HepG2 (cell line): ENCODE results near the gene HYDIN. TPM values are rescaled to one million over a fixed set of nuclear protein-coding genes. Genes with fewer than 3 reads are reported as not detected.

Experiments used
- ASH2L ChIP-seq: fragments of 300-600, 200-600 bp; sonication (generic); IDR thresholded peaks from 2 replicates; pipeline ENCODE4 v1.7.0; 2017; ENCODE audit warnings: low read depth, mild to moderate bottlenecking, moderate library complexity, mixed read lengths, low read length; ENCODE audit not compliant: insufficient read length
- CBX5 ChIP-seq: sonication (generic); formaldehyde crosslinking; IDR thresholded peaks from 2 replicates; pipeline ENCODE4 v1.4.0; 2020; ENCODE audit warnings: missing genetic modification reagents, borderline replicate concordance
- CENPT ChIP-seq: sonication (generic); formaldehyde crosslinking; IDR thresholded peaks from 2 replicates; pipeline ENCODE4 v1.8.0; 2022; ENCODE audit warnings: low read depth, mild to moderate bottlenecking, moderate library complexity, missing genetic modification reagents
- CREM ChIP-seq, 2 experiments: sonication (generic) in 1 of 2; formaldehyde crosslinking in 1 of 2; IDR thresholded peaks; 2 replicates each; pipeline versions ENCODE4 v1.4.0 to v1.6.1; 2016 to 2020; ENCODE audit warnings: antibody characterized with exemption in 1 of 2, mild to moderate bottlenecking in 1 of 2, missing genetic modification reagents in 1 of 2
- FIP1L1 ChIP-seq: fragments of 200-400 bp; formaldehyde crosslinking; IDR thresholded peaks from 2 replicates; pipeline ENCODE4 v1.6.1; 2018; ENCODE audit warnings: low read depth, mild to moderate bottlenecking, low read length, moderate library complexity, borderline replicate concordance; ENCODE audit not compliant: insufficient read depth
- HDAC1 ChIP-seq: sonication (generic); formaldehyde crosslinking; IDR thresholded peaks from 2 replicates; pipeline ENCODE4 v1.5.1; 2020; ENCODE audit warnings: mild to moderate bottlenecking, missing genetic modification reagents
- HES4 ChIP-seq: sonication (generic); formaldehyde crosslinking; IDR thresholded peaks from 2 replicates; pipeline ENCODE4 v1.9.0; 2021; ENCODE audit warnings: mild to moderate bottlenecking, missing genetic modification reagents, borderline replicate concordance
- KDM4B ChIP-seq: sonication (generic); formaldehyde crosslinking; IDR thresholded peaks from 2 replicates; pipeline ENCODE4 v1.4.0; 2020; ENCODE audit warnings: missing genetic modification reagents
- MTA1 ChIP-seq: sonication (generic); formaldehyde crosslinking; IDR thresholded peaks from 2 replicates; pipeline ENCODE4 v1.4.0; 2020; ENCODE audit warnings: missing genetic modification reagents, mild to moderate bottlenecking, borderline replicate concordance
- NCOA1 ChIP-seq: sonication (generic); formaldehyde crosslinking; IDR thresholded peaks from 2 replicates; pipeline ENCODE4 v1.9.0; 2021; ENCODE audit warnings: missing genetic modification reagents
- NFYB ChIP-seq: sonication (generic); formaldehyde crosslinking; IDR thresholded peaks from 2 replicates; pipeline ENCODE4 v1.4.0; 2020; ENCODE audit warnings: missing genetic modification reagents
- NR2F2 ChIP-seq: IDR thresholded peaks from 2 replicates; pipeline ENCODE4 v1.6.1; 2012; ENCODE audit warnings: low read depth, inconsistent platforms, borderline replicate concordance
- POGZ ChIP-seq: sonication (generic); formaldehyde crosslinking; IDR thresholded peaks from 2 replicates; pipeline ENCODE4 v1.4.0; 2020; ENCODE audit warnings: mild to moderate bottlenecking, missing genetic modification reagents
- PTBP1 ChIP-seq: fragments of 200-400 bp; formaldehyde crosslinking; IDR thresholded peaks from 2 replicates; pipeline ENCODE4 v1.6.1; 2018; ENCODE audit warnings: low read length, low read depth; ENCODE audit not compliant: poor library complexity, severe bottlenecking
- RBFOX2 ChIP-seq: fragments of 200-400 bp; formaldehyde crosslinking; IDR thresholded peaks from 2 replicates; pipeline ENCODE4 v1.6.1; 2017; ENCODE audit warnings: low read depth, mild to moderate bottlenecking, low read length
- RFX1 ChIP-seq: fragments of 450-650 bp; IDR thresholded peaks from 2 replicates; pipeline ENCODE4 v1.6.1; 2017
- SAP130 ChIP-seq: IDR thresholded peaks from 2 replicates; pipeline ENCODE4 v1.6.1; 2016; ENCODE audit warnings: low read depth
- SNRNP70 ChIP-seq: fragments of 200-400 bp; formaldehyde crosslinking; IDR thresholded peaks from 2 replicates; pipeline ENCODE4 v1.6.1; 2017; ENCODE audit warnings: mild to moderate bottlenecking, low read depth, low read length, moderate library complexity
- TCF7L2 ChIP-seq: IDR thresholded peaks from 2 replicates; pipeline ENCODE4 v1.6.1; 2011; ENCODE audit warnings: mild to moderate bottlenecking, low read depth, low read length, moderate library complexity
- ZFP36L1 ChIP-seq: sonication (generic); formaldehyde crosslinking; IDR thresholded peaks from 2 replicates; pipeline ENCODE4 v1.8.0; 2022; ENCODE audit warnings: mild to moderate bottlenecking, missing genetic modification reagents, moderate library complexity
- ZFP36L2 ChIP-seq: sonication (generic); formaldehyde crosslinking; IDR thresholded peaks from 2 replicates; pipeline ENCODE4 v1.4.0; 2020; ENCODE audit warnings: missing genetic modification reagents
- ZMYM2 ChIP-seq: sonication (generic); formaldehyde crosslinking; IDR thresholded peaks from 2 replicates; pipeline ENCODE4 v1.8.0; 2022; ENCODE audit warnings: mild to moderate bottlenecking, missing genetic modification reagents
- ZNF24 ChIP-seq: fragments of 450-650 bp; IDR thresholded peaks from 2 replicates; pipeline ENCODE4 v1.6.1; 2017; ENCODE audit warnings: antibody characterized with exemption, mild to moderate bottlenecking
- ZNF350 ChIP-seq: sonication (generic); formaldehyde crosslinking; IDR thresholded peaks from 2 replicates; pipeline ENCODE4 v1.4.0; 2020; ENCODE audit warnings: mild to moderate bottlenecking, low read depth, missing genetic modification reagents, borderline replicate concordance
- ZNF430 ChIP-seq: sonication (generic); formaldehyde crosslinking; IDR thresholded peaks from 2 replicates; pipeline ENCODE4 v1.9.0; 2021; ENCODE audit warnings: mild to moderate bottlenecking, missing genetic modification reagents
- ZNF549 ChIP-seq: sonication (generic); formaldehyde crosslinking; IDR thresholded peaks from 2 replicates; pipeline ENCODE4 v1.5.0; 2020; ENCODE audit warnings: missing genetic modification reagents
- ZNF781 ChIP-seq: sonication (generic); formaldehyde crosslinking; IDR thresholded peaks from 2 replicates; pipeline ENCODE4 v1.5.1; 2020; ENCODE audit warnings: borderline replicate concordance, mild to moderate bottlenecking, missing genetic modification reagents; ENCODE audit errors: not compliant biosample characterization
- polyA plus RNA-seq, 8 experiments: library from polyadenylated mRNA; depleted of rRNA in 3 of 8; stranded (reverse) in 7 of 8; unstranded in 1 of 8; fragments of >200 nt; fragmentation: Illumina TruSeq in 4 of 8; extraction: Trizol in 4 of 8; gene quantifications; 2 replicates each; pipeline versions ENCODE4 v1.2.1 to v1.2.3, GENCODE V29; 2011 to 2016; ENCODE audit warnings: low read depth in 4 of 8, missing spikeins in 1 of 8, mixed read lengths in 1 of 8; ENCODE audit not compliant: insufficient read depth in 1 of 8
- total RNA-seq, 5 experiments: library from RNA; depleted of rRNA; stranded (reverse); fragments of >200 nt; fragmentation: Illumina TruSeq; extraction: Trizol; gene quantifications; 2 replicates each; pipeline ENCODE4 v1.2.3, GENCODE V29; 2016; ENCODE audit warnings: low read depth in 1 of 5
- TF ChIP-seq, protein P1 (sequence below): IDR thresholded peaks from 2 replicates; pipeline ENCODE4 v1.6.1; 2016
- TF ChIP-seq, protein P2 (sequence below): sonication (generic); formaldehyde crosslinking; IDR thresholded peaks from 2 replicates; pipeline ENCODE4 v1.8.0; 2022; ENCODE audit warnings: low read depth, missing genetic modification reagents
- TF ChIP-seq, protein P3 (sequence below): sonication (generic); formaldehyde crosslinking; IDR thresholded peaks from 2 replicates; pipeline ENCODE4 v1.8.1; 2023; ENCODE audit warnings: mild to moderate bottlenecking, moderate library complexity, missing genetic modification reagents

The HYDIN gene
- total and polyA plus RNA-seq, 2 of the 13 experiments (the other 11 are each of a cell fraction or from before 2014, with no cell fraction given): not detected

DNA sequence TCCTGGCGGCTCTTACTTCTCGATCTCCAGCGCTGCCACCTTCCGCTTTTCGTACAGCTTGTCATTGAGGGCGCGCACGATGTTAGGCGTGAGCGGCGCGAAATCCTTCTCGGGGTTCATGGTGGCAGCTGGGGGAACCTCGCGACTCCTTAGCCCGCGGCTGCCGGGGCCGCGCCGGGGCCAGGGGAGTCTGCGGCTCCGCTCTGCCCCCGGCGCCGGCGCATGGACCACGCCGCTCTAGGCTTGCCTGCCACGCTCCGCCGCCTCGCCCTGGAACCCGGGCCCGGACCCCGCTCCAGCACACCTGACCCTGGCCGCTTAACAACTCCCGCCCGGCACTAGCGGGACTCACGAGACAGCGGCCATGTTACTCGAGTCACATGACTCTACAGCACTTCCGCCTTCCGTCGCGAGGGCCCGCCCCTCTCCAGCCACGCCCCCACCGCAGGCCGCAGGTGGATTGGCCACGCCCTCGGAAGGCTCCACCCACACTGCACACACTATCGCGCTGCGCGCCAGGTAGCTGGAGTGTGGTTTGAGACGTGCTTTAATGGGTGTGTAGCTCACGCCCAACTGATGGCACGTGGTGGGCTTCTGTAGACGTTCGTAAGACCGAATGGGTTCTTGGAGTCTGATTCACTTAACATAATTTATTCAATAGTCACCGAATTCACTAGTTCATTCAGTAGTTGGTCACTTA is 429.6 kb downstream of the HYDIN start, which contains the start of gene VAC14 (continued):
- TF ChIP-seq CBX5 (peak; percentile 85), CENPT (CRISPR knock-in tag) (no peak), ZFP36L2 (CRISPR knock-in tag) (no peak), MTA1 (peak; percentile 8; the same call in 1 of the 2 replicates), ZNF350 (CRISPR knock-in tag) (peak; percentile 62), PTBP1 (peak; percentile 28), ZNF549 (CRISPR knock-in tag) (no peak), ZMYM2 (no peak), KDM4B (CRISPR knock-in tag) (no peak; the same call in 1 of the 2 replicates), HES4 (CRISPR knock-in tag) (no peak), CREM (IDR thresholded peaks at IDR 0.05) (peak; percentile 47), CREM (CRISPR knock-in tag; IDR thresholded peaks at IDR 0.05) (no peak), ZNF24 (no peak), ZNF781 (CRISPR knock-in tag) (no peak), RBFOX2 (peak; percentile 94), ASH2L (peak; percentile 89), POGZ (CRISPR knock-in tag) (peak; percentile 89), NFYB (peak; percentile 64), RFX1 (no peak), NR2F2 (0 out of 2 replicates have a peak, but pooled peaks have one; percentile 17), ZFP36L1 (CRISPR knock-in tag) (no peak), HDAC1 (CRISPR knock-in tag) (peak; percentile 100), SNRNP70 (no peak), SAP130 (peak; percentile 100), ZNF430 (CRISPR knock-in tag) (no peak), NCOA1 (CRISPR knock-in tag) (no peak), FIP1L1 (no peak), TCF7L2 (no peak)
- TF ChIP-seq, protein P1, sequence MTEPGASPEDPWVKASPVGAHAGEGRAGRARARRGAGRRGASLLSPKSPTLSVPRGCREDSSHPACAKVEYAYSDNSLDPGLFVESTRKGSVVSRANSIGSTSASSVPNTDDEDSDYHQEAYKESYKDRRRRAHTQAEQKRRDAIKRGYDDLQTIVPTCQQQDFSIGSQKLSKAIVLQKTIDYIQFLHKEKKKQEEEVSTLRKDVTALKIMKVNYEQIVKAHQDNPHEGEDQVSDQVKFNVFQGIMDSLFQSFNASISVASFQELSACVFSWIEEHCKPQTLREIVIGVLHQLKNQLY (CRISPR knock-in tag): peak; percentile 53; the same call in 1 of the 2 replicates
- TF ChIP-seq, protein P2, sequence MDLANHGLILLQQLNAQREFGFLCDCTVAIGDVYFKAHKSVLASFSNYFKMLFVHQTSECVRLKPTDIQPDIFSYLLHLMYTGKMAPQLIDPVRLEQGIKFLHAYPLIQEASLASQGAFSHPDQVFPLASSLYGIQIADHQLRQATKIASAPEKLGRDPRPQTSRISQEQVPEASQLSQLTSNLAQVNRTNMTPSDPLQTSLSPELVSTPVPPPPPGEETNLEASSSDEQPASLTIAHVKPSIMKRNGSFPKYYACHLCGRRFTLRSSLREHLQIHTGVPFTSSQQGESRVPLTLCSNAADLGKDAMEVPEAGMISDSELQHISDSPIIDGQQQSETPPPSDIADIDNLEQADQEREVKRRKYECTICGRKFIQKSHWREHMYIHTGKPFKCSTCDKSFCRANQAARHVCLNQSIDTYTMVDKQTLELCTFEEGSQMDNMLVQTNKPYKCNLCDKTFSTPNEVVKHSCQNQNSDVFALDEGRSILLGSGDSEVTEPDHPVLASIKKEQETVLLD (CRISPR knock-in tag): 0 out of 2 replicates have a peak, but pooled peaks have one; percentile 32
- TF ChIP-seq, protein P3, sequence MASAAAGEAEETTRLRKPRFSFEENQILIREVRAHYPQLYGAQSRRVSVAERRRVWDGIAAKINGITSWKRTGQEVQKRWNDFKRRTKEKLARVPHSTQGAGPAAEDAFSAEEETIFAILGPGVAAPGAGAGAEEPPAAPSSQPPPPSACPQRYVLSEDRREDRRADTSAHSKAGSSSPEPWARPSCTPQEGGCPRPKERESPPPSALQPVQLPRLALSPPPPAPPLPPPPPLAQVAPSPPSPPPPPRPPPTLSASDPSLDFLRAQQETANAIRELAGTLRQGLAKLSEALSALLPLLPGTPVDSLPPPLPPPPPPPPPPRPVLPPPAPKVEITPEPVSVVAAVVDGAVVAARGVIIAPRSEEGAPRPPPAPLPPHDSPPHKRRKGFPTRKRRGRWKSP (CRISPR knock-in tag): peak; percentile 8; the same call in 1 of the 2 replicates
